NCI-H146 (cell line): Measurements from ENCODE around the gene HOOK2.

ENCODE experiments used
- DNase-seq: peaks from one replicate; lab custom pipeline; 2025; lab: John Stamatoyannopoulos, UW

The HOOK2 gene

GRCh38 chr19:12783291-12783848 lies 8.0 kb upstream of the HOOK2 start:
- no peak for DNase-seq

- DNase-seq, result peak; percentile 92
Observed at GRCh38 chr19:12782424-12783290, 7.3 kb upstream of the HOOK2 start.

GRCh38 chr19:12782174-12782423 lies 6.7 kb upstream of the HOOK2 start:
- no peak for DNase-seq

- DNase-seq, result peak; percentile 55
Observed at GRCh38 chr19:12779162-12779993, 4.0 kb upstream of the HOOK2 start.

GRCh38 chr19:12778905-12779161 lies 3.5 kb upstream of the HOOK2 start:
- no peak for DNase-seq

GRCh38 chr19:12778017-12778904 lies 2.9 kb upstream of the HOOK2 start:
- DNase-seq, result peak; percentile 92

- peak; percentile 88 for DNase-seq
Observed at GRCh38 chr19:12777217-12778016, 2.1 kb upstream of the HOOK2 start.

GRCh38 chr19:12773571-12773970 lies 1.8 kb downstream of the HOOK2 start:
- no peak for DNase-seq

GRCh38 chr19:12772323-12772722 lies 3.0 kb downstream of the HOOK2 start:
- DNase-seq, result no peak

- DNase-seq, result no peak
Observed at GRCh38 chr19:12770922-12771321, 4.4 kb downstream of the HOOK2 start.

GRCh38 chr19:12769689-12770088 lies 5.7 kb downstream of the HOOK2 start:
- no peak for DNase-seq

GRCh38 chr19:12767666-12768065 lies 7.7 kb downstream of the HOOK2 start:
- DNase-seq, result no peak

- no peak for DNase-seq
Observed at GRCh38 chr19:12767150-12767549, 8.2 kb downstream of the HOOK2 start.

GRCh38 chr19:12766051-12766521 lies 9.3 kb downstream of the HOOK2 start:
- no peak for DNase-seq

- no peak for DNase-seq
Observed at GRCh38 chr19:12764698-12765097, 10.7 kb downstream of the HOOK2 start.

GRCh38 chr19:12763100-12763499 lies 12.3 kb downstream of the HOOK2 start:
- DNase-seq, result no peak

GRCh38 chr19:12759686-12760085 lies 15.7 kb downstream of the HOOK2 start:
- no peak for DNase-seq

GRCh38 chr19:12757544-12758274 lies 17.6 kb downstream of the HOOK2 start:
- peak; percentile 89 for DNase-seq

- no peak for DNase-seq
Observed at GRCh38 chr19:12756150-12756883, 19.0 kb downstream of the HOOK2 start.
